ENCODE data around the gene ADRA2B.

ADRA2B gene

GRCh38 chr2:96105994-96106715, 10.2 kb downstream of the ADRA2B start:
- no peak for DNase-seq (ENCODE audit: low read depth, low spot score)

GRCh38 chr2:96105152-96105915, 11.0 kb downstream of the ADRA2B start:
- DNase-seq (ENCODE audit: low read depth, low spot score), result no peak

GRCh38 chr2:96104487-96104861, 11.9 kb downstream of the ADRA2B start:
- no peak for DNase-seq (ENCODE audit: low read depth, low spot score)

GRCh38 chr2:96103761-96104486, 12.4 kb downstream of the ADRA2B start:
- DNase-seq (ENCODE audit: low read depth, low spot score), result no peak

- no peak for DNase-seq (ENCODE audit: low read depth, low spot score)
Observed at GRCh38 chr2:96103187-96103601, 13.2 kb downstream of the ADRA2B start.

- no peak for DNase-seq (ENCODE audit: low read depth, low spot score)
Observed at GRCh38 chr2:96102596-96103186, 13.7 kb downstream of the ADRA2B start.

- DNase-seq (ENCODE audit: low read depth, low spot score), result no peak
Observed at GRCh38 chr2:96100893-96101304, 15.5 kb downstream of the ADRA2B start.

GRCh38 chr2:96099861-96100798, 16.2 kb downstream of the ADRA2B start:
- no peak for DNase-seq (ENCODE audit: low read depth, low spot score)

GRCh38 chr2:96098900-96099590, 17.3 kb downstream of the ADRA2B start:
- no peak for DNase-seq (ENCODE audit: low read depth, low spot score)

GRCh38 chr2:96097951-96098823, 18.2 kb downstream of the ADRA2B start:
- DNase-seq (ENCODE audit: low read depth, low spot score), result no peak

GRCh38 chr2:96097441-96097840, 18.9 kb downstream of the ADRA2B start:
- DNase-seq (ENCODE audit: low read depth, low spot score), result no peak

- DNase-seq (ENCODE audit: low read depth, low spot score), result no peak
Observed at GRCh38 chr2:96095116-96095636, 21.2 kb downstream of the ADRA2B start.

GRCh38 chr2:96093528-96093927, 22.8 kb downstream of the ADRA2B start:
- DNase-seq (ENCODE audit: low read depth, low spot score), result no peak

- no peak for DNase-seq (ENCODE audit: low read depth, low spot score)
Observed at GRCh38 chr2:96092951-96093350, 23.4 kb downstream of the ADRA2B start.

GRCh38 chr2:96092573-96092877, 23.8 kb downstream of the ADRA2B start:
- DNase-seq (ENCODE audit: low read depth, low spot score), result no peak

- DNase-seq (ENCODE audit: low read depth, low spot score), result no peak
Observed at GRCh38 chr2:96091711-96092572, 24.4 kb downstream of the ADRA2B start.

GRCh38 chr2:96091141-96091710, 25.1 kb downstream of the ADRA2B start:
- no peak for DNase-seq (ENCODE audit: low read depth, low spot score)

Measured in activated naive CD8-positive, alpha-beta T cell treated with anti-CD3 and anti-CD28 coated beads, Interleukin-2, amount 50 U/mL, for 16 hours (primary cell).